NB4 (cell line): ENCODE measurements around the gene UNC13B.

Experiments used
- POLR2A ChIP-seq: IDR thresholded peaks from 2 replicates; pipeline ENCODE4 v1.6.1; 2011; ENCODE audit warnings: mild to moderate bottlenecking; ENCODE audit not compliant: insufficient read length; ENCODE audit errors: extremely low read depth
- TF ChIP-seq, protein P1 (sequence below): IDR thresholded peaks from one replicate; pipeline ENCODE4 v1.5.1; 2012; ENCODE audit warnings: low read depth, low read length

DNA sequence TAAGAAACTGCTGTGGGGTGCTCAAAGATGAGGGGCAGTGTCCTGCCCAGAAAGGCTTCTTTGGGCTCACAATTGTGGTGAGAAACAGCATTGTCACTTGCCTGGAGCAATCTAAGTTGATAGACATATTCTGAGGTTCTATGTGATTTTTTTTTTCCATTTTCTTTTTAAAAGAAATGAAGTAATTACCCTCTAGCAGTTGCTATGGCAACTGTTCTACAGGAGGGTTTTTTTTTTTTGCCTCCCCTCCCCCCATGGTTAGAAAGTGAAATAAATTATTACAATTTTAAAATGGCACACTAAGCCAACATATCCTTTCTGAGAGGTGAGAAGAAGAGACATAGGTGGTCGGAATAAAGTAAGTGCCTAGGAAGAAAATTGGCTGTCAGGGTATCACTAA lies 127.0 kb downstream of the UNC13B start:
- TF ChIP-seq, protein P1, sequence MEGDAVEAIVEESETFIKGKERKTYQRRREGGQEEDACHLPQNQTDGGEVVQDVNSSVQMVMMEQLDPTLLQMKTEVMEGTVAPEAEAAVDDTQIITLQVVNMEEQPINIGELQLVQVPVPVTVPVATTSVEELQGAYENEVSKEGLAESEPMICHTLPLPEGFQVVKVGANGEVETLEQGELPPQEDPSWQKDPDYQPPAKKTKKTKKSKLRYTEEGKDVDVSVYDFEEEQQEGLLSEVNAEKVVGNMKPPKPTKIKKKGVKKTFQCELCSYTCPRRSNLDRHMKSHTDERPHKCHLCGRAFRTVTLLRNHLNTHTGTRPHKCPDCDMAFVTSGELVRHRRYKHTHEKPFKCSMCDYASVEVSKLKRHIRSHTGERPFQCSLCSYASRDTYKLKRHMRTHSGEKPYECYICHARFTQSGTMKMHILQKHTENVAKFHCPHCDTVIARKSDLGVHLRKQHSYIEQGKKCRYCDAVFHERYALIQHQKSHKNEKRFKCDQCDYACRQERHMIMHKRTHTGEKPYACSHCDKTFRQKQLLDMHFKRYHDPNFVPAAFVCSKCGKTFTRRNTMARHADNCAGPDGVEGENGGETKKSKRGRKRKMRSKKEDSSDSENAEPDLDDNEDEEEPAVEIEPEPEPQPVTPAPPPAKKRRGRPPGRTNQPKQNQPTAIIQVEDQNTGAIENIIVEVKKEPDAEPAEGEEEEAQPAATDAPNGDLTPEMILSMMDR: no peak
- no peak for TF ChIP-seq POLR2A
